Dermis microvascular lymphatic vessel endothelial cell (primary cell): ENCODE data around the gene ATP7A. TPM values are rescaled to one million over a fixed set of nuclear protein-coding genes. Genes with fewer than 3 reads are reported as not detected.
"Not testable (repeated sequence)": the region's sequence is repeated elsewhere in the genome, so short reads cannot be mapped to it uniquely, and the experiment has no call there.

Source experiments
- DNase-seq, 2 donors: peaks; one replicate each; pipeline versions ENCODE4 v3.0.0 to v3.0.0-alpha.2; 2010; ENCODE audit warnings: low read depth in 2 of 2
- total RNA-seq: library from RNA; depleted of rRNA; stranded (reverse); fragments of >200 nt; gene quantifications from 2 replicates; pipeline ENCODE4 v1.2.1, GENCODE V29; 2014

ATP7A gene
- total RNA-seq, 1 donor from 2014 or later = 6.4 TPM

DNA sequence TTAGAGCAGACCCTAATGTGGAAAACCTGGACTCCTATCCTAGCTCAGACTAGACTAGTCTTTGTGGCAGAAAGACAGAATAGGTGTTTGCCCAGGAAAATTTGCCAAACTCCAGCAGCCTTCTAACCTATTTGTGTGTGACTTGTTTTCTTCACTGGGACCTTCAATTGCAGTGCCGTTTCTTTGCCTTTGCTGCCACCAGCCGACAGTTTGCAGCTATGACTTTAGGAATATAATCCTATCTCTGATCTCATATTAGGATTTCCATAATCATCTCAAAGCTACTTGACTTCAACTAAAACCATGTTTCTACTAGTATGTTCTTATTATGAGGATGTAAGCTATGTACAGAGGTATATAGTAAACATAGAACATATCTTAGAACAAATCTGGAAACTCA, 119.2 kb downstream of the ATP7A start:
- DNase-seq = peak; percentile 16 to 28

DNA sequence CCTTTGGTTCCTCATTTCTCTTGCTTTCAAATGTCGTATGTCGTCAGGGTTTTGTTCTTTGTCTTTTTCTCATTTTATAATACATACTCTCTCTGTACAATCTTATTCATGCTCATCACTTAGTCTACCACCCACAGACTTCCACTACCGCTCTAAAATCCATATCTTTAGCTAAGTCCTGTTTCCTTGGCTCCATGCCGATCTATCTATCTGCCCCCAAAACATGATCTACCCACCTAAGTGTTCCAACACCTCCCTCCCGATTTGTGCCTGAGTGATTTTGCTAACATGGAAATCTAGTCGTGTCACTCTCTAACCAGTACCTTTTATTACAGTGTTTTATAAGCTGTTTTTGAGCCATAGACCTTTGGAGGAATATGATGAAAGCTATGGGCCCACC, 124.6 kb downstream of the ATP7A start:
- no peak for DNase-seq

DNA sequence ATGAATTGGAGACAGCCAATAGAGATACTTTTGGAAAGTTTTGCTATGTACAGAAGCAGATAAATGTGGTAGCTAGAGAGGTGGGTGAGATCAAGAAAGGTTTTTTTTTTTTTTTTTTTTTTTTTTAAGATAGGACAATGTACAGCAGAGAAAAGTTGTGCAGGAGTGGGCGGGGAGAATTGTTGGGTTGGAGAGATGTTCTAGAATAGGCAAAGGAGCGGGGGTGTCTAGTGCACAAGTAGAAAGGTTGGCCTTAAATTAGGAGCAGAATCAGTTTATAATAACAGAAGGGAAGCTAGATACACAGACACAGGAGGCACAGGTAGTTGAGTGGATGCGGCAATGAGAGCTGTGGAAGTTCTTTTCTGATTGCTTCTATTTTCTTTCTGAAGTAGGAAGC, 127.4 kb downstream of the ATP7A start:
- DNase-seq = no peak

DNA sequence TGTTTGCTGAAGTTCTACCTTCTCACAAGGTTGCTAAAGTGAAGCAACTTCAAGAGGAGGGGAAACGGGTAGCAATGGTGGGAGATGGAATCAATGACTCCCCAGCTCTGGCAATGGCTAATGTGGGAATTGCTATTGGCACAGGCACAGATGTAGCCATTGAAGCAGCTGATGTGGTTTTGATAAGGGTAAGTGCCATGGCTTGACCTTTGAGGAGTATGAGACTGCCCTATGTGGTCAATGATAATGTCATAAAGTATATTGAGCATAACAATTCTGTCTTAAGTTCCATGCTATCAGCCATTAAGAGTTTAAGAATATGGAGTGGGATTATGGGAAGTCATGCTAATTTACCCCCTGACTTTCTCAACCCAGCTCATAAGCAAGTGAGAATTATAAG, 132.1 kb downstream of the ATP7A start:
- DNase-seq = no peak

DNA sequence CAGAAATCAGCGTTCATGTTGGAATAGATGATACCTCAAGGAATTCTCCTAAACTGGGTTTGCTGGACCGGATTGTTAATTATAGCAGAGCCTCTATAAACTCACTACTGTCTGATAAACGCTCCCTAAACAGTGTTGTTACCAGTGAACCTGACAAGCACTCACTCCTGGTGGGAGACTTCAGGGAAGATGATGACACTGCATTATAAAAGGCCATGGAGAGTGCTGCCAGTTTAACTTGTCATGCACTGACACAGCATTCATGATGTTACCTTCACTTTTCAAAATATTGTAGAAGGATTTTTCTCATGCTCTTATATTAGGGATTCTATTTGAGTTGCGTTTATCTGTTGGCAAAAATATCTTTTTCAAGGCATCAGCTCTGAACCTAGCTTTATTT, 135.9 kb downstream of the ATP7A start:
- DNase-seq = no peak

DNA sequence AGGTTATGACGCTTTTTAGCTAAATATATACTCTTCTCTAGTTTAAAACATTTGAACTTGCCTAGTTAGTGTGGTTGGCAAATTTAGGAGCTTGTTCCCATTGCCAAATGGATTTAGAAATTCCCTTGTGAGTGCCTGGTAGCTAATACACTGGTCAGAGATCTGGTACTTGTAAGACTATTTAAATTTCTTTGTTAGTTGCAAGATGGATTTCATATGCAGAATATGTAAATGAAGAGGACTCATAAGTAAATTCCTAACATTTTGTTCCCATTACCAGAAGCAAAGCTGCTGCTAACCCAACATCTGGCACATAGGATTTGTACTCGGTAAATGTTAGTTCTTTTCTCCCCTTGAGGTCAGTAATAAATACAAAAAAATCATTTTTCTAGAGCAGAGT, 137.6 kb downstream of the ATP7A start:
- no peak for DNase-seq

DNA sequence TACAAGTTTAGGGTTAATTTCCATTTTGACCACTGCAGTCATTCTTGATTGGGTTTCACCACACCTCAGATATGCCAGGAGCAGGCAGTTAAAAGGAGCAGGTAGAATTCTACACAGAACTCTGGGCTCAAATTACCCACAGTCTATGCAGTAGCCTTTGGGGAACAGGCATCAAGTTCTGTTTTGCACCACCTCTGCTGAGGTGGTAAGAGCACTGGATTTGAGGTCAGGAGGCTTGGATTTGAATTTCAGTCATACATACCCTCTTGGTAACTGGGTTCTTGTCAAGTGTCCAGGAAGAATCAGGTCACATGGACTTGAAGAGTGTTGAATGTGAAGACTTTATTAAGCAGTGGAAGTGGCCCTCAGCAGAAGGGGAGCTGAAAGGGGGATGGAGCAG, 153.2 kb downstream of the ATP7A start:
- DNase-seq = no peak

DNA sequence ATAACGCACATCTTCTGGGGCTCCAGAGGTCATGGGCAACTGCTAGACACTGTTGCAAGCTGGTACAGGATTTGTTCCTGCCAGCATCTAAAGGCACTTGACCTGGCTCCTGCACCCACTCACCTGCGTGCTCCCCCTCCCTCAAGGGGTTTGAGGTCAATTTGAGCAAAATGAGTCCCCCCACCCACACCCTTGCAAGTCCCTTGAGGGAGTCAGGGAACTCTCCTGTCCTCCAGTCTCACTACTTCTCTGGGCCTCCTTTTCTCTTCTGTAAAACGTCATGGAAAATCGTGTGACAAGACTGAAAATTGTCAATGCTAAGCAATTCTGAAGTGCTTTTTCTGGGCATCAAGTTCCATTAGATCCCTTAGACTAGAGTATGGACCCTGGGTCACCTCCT, 153.7 kb downstream of the ATP7A start:
- DNase-seq = no peak

DNA sequence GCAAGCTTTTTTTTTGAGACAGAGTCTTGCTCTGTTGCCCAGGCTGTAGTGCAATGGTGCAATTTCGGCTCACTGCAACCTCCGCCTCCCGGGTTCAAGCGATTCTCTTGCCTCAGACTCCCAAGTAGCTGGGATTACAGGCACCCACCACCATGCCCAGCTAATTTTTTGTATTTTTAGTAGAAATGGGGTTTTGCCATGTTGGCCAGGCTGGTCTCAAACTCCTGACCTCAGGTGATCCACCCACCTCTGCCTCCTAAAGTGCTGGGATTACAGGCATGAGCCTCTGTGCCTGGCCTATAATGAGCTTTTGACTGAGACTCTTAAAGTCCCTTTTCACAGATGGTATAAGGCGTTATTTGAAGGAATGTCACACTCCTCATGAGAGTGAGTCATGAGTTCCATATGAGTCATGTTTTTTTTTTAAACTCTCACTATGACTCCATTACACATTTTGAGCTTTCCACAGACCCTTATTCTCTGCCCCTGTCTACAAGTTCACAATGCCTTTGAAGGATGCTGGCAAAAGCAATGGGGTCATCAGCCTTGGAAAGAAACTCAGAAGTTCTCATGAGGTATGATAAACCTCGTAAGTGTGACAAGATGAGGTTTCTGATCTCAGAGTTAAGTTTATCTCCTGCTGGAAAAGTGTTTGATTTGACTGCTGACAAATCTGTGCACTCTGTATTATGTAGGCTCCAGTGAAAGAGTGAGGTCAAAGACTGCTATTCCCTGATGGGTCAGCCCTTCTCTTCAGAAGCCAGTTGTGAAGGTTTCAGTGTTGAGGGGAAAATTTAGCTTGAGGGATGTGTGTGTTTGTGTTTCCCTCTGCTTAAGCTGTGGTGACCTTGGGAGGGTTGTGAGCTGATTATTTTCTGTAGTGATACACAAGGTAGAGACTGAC, 154.5 kb downstream of the ATP7A start:
- DNase-seq = peak in 1 of 2 donors; percentile 62

DNA sequence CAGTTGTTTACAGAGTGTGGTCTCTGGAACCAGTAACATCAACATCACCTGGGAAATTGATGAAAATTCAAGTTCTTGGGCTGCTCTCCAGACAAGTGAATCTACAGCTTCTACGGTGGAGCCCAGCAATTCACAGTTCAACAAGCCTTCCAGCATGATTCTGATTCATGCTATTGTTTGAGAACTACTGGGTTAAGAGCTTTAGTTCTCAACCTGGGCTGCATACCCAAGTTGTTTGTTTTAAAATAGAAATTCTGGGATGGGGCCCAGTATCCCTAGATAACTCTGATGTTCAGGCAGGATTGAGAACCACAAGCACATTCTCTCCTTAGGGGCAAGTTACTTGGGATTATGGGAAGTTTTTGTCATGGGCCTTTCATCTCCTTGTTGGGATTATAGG, 155.6 kb downstream of the ATP7A start:
- no peak for DNase-seq

DNA sequence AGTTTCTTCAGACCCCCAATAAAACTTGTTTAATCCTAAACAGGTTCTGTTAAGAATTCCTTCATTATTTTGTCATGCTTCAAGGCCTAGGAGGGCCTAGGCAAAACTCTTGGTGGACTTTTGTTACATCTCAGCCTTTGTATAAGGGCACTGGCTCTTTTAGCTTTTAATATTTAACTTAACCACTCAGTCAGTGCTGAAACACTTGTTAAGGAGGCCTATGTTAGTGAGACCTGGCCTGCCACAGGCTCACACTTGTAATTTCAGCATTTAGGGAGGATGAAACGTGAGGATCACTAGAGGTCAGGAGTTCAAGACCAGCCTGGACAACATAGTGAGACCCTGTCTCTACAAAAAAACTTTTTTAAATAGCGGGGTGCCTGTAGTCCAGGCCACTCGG, 160.8 kb downstream of the ATP7A start:
- DNase-seq = no peak

DNA sequence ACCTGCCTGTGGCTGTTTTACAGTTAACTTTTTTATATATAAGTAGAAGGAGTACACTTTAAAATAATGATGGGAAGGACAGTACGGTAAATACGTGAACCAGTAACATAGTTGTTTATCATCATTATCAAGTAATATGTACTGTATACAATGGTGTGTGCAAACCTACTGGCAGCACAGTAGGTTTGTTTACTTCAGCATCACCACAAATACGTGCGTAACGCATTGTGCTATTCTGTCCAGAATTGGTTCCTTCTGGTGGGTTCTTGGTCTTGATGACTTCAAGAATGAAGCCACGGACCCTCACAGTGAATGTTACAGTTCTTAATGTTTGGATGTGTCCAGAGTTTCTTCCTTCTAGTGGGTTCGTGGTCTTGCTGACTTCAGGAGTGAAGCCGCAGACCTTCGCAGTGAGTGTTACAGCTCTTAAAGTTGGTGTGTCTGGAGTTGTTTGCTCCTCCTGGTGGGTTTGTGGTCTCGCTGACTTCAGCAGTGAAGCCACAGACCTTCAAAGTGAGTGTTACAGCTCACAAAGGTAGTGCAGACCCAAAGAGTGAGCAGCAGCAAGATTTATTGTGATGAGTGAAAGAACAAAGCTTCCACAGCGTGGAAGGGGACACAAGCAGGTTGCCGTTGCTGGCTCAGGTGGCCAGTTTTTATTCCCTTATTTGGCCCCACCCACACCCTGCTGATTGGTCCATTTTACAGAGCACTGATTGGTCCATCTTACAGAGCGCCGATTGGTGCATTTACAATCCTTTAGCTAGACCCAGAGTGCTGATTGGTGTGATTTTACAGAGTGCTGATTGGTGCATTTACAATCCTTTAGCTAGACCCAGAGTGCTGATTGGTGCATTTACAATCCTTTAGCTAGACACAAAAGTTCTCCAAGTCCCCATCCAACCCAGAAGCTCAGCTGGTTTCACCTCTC, 162.9 kb downstream of the ATP7A start:
- not testable (repeated sequence) for DNase-seq

DNA sequence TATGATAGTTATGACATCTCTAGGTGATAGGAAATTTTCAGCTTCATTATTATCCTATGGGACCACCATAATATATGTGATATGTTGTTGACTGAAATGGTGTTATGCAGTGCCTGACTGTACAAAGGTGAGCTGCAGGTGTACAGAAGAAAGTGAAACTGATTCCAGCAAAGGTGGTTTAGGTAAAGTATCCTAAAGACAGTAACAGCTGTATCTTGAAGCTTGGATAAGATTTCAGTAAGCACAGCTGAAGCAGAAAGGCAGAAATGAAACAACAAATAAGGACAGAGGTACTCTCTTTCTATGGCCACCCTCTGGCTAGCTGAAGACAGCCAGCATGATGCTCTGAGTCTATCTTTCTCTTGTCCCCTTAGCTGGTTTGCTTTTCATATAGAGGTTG, 163.6 kb downstream of the ATP7A start:
- DNase-seq = no peak

DNA sequence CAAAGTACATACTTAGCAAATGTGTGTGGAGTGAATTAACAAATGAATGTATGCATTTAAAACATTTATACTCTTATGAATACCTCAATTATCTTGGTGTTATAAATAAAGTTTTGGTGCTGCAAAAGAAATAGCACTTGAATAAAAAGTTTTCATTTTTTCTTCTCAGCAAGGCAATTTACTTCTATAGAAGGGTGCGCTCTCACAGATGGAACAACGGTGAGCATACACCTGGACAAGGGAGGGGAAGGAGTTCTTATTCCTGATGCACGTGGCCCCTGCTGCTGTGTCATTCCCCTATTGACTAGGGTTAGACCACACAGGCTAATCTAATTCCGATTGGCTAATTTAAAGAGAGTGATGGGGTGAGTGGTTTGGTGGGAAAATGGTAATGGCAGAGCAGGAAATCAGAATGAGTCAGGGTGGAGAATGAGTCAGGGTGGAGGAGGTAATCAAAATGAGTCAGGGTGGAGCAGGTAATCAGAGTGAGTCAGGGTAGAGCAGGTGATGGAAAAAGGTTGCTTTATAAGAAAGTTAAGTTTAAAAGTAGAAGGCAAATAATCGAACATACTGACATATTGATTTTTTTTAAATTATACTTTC, 165.4 kb downstream of the ATP7A start:
- DNase-seq = no peak

DNA sequence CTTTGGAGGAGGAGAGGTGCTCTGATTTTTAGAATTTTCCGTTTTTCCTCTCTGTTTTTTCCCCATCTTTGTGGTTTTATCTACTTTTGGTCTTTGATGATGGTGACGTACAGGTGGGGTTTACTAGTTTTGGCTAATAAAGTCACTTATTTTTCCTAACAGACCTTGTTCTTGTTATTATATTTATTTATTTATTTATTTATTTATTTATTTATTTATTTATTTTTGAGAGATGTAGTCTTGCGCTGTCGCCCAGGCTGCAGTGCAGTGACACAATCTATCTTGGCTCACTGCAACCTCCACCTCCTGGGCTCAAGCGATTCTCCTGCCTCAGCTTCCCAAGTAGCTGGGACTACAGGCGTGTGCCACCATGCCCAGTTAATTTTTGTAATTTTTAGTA, 170.9 kb downstream of the ATP7A start:
- not testable (repeated sequence) for DNase-seq

DNA sequence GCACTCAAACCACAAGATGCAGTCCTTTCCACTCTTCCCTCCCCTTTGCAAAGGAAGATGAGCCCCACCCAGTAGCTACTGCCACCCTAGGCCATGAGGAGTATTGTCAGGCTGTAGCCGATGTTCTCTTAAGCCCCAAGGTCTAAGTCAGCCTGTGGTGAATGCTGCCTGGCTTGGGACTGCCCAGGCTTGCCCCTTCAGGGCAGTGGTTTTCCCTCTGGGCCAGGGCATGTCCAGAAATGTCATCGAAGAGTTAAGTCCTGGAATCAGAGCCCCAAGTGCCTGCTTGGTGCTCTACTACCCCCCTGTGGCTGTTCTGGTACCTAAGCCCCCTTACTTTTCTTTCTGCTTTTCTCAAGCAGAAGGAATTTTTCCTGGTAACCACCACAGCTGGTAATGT, 181.8 kb downstream of the ATP7A start:
- peak in 1 of 2 donors; percentile 48 for DNase-seq

DNA sequence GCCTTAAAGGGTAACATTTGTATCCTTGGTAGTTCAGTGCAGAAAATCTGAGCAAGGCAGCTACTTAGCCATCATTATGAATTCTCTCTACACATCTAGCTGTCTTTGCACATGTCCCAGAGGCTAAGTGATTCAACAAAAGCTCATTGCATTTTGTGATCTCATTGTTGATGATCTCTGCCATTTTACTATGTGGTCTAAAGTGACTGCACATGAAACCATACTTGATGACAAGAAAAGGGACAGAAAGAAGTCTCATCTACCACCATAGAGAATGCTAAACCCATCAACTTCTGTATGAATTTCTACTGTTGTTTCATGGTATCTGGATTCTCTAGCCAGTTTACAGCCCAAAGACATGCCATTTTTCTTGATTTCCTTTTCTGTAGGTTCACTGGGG, 187.6 kb downstream of the ATP7A start:
- DNase-seq = no peak

Other genes with a start within 250 kb of the ATP7A start
- gene ATRX, start 124.5 kb upstream of the ATP7A start, total RNA-seq = 48.5 and 58.5 TPM in 2 replicates
- 200 and 209 TPM in 2 replicates for gene MAGT1, start 15.3 kb upstream of the ATP7A start, total RNA-seq
- gene COX7B, start 11.2 kb upstream of the ATP7A start, total RNA-seq = 362 and 441 TPM in 2 replicates
- 0.13 TPM in 1 of 2 replicates, not detected in the other for gene PGAM4, start 58.9 kb downstream of the ATP7A start, total RNA-seq
- gene PGK1, start 193.6 kb downstream of the ATP7A start, total RNA-seq = 191 and 208 TPM in 2 replicates
- 14.9 and 20.2 TPM in 2 replicates for gene TAF9B, start 229.0 kb downstream of the ATP7A start, total RNA-seq